GM18909 (cell line): ENCODE data around the gene RAP1GAP.

ENCODE experiments used
- ATAC-seq: cut with Tn5 transposase; IDR thresholded peaks from one replicate; pipeline ENCODE4 v1.9.1; 2021; ENCODE audit warnings: mild to moderate bottlenecking; ENCODE audit not compliant: unreplicated experiment, poor library complexity

RAP1GAP gene

DNA sequence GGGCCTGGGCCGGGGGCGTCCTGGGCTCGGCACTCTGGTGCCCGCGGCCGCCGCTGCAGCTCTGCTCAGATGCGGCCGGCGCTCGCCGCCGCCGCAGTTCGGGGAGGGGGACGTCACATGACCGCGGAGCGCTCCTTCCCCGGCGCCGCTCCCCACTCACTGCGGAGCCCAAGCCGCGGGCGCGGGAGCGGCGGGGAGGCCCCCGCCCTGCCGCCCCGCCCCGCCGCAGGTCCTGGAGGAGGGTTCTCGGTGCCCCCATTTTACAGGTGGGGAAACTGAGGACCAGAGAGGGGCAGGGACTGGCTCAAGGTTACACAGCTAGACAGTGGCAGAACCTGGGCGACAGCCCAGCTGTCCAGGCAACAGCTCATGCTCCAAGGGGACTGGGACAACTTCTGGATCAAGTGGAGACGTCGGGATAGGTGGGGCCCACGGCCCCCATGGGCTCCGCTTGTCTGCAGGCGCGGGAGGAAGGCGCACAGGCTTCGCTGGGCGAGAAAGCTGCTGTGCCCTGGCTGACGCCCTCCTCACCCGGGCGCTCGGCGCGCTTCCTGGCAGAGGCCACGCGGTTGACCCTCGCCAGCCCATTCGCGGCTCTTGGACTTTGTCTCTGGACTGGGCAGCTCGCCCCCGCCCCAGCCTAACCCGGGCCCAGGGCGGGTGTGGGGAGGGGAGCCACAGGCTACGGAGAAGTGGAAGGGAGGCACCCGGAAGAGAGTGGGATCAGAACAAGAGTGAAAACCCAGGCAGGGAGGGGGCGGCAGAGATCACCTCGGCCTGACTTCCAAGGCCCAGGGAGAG is at the start of gene RAP1GAP:
Gene RAP1GAP, minus strand, starts transcription at position 100 of the 801 bp plus-strand sequence. CDS start 49,325 bp downstream, outside the sequence.
- no peak for ATAC-seq

DNA sequence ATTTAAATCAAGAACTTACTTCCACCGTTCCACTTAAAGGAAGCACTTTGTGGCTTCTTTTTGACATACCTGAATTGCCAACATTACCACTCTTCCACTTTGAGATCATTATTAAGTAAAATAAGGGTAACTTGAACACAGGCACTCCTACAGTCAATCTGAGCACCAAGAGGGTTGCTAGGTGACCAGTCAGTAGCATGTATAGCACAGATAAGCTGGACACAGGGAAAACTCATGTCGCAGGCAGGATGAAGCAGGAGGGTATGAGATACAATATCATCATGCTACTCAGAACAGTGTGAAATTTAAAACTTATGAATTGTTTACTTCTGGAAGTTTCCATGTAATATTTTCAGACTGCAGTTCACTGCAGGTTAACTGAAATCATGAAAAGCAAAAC is 47.0 kb upstream of the RAP1GAP start:
- no peak for ATAC-seq

GRCh38 chr1:21707891-21708290 is 38.7 kb upstream of the RAP1GAP start:
- no peak for ATAC-seq

DNA sequence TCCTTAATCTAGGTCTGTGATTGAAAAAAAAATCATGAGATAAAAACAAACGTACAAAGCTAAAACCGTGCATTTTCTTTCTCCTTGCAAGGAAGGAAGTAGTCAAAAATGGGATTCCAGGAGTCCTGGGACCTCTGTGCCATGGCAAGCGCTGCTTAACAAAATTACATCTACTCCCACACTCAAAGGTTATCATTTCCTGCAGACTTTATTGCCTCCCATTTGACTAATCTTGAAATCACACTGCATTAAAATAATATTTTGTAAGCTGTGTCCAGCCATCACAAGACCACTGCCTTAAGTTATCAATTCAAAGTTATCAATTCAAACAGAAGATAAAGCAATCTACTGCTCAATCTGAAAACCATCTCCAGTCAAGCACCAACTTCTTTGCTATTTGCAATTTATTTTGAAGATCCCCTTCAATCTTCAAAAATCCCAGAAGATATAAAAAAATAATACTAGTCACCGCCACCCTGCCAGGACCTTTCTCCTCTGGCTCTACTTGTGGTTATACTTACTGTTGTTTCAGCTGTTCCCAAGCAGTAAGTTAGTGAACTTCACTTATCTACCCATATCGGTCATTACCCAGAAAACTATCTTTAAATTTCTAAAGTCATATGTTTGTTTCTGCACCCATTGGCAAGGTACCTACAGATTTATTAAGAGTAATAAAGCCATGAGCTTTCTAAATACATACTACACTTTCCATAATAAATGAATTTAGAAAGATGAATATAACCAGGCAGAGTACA is 38.1 kb upstream of the RAP1GAP start:
- ATAC-seq, result no peak

- ATAC-seq, result no peak
Measured at GRCh38 chr1:21706151-21706835, 37.1 kb upstream of the RAP1GAP start.

- no peak for ATAC-seq
Measured at GRCh38 chr1:21705303-21705980, 36.3 kb upstream of the RAP1GAP start.

DNA sequence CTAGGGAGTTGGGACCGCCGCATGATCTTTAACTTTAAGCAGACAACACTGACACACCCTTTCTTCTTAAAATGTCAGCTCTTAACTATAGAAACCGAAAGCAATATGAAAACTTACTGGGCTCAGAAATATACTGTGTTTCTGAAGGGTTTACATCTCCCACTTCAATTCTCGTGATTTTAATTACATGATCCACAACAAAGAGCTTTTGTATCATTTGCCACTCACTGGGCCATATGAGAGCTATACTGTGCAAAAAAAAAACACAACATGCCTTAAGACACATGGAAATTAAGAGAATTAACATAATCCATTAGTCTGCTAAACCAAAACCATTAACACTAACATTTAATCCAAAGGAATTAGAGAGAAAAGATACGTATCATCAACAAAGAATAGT is 35.0 kb upstream of the RAP1GAP start:
- no peak for ATAC-seq

GRCh38 chr1:21703318-21703963 is 34.3 kb upstream of the RAP1GAP start:
- ATAC-seq, result no peak

DNA sequence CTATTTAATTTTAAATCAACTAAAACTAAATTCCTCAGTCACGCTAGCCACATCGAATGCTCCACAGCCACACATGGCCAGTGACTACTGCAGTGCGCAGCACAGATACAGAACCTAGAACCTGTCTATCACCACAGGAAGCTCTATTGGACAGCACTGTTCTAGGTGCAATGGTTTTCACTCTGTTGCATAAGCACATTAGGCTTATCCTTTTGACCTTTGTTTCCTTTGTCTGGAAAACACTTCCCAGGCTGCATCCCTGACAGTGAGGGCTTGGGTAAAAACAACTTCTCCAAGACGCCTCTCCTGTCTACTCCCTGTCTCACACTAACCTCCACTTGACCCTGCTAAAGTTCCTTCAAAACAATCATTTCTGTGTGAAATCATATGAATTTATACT is 33.6 kb upstream of the RAP1GAP start:
- ATAC-seq, result no peak

GRCh38 chr1:21701401-21701800 is 32.2 kb upstream of the RAP1GAP start:
- ATAC-seq, result no peak

DNA sequence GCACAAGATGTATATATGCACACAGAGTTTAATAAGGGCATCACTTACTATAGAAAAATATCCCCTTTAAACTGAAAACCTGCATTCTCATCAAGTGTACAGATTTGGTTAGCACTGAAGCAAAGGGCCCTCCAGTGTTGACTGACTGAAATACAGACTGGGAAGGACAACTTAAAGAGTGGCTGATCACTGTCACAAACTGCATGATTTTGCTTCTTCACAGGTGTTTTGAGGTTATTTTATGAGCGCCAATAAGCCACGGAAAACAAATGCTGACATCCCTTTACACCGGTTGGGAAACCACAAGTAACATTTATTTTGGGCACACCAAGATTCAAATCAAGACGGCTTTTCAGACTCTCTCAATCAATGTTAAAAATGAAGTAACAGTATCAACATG is 30.9 kb upstream of the RAP1GAP start:
- ATAC-seq, result no peak

GRCh38 chr1:21696931-21697330 is 27.8 kb upstream of the RAP1GAP start:
- no peak for ATAC-seq

- no peak for ATAC-seq
Measured at GRCh38 chr1:21693732-21694131, 24.6 kb upstream of the RAP1GAP start.

GRCh38 chr1:21691739-21692138 is 22.6 kb upstream of the RAP1GAP start:
- ATAC-seq, result no peak

- ATAC-seq, result no peak
Measured at GRCh38 chr1:21689661-21690372, 20.7 kb upstream of the RAP1GAP start.

GRCh38 chr1:21687081-21687529 is 17.9 kb upstream of the RAP1GAP start:
- no peak for ATAC-seq

GRCh38 chr1:21685946-21686678 is 17.0 kb upstream of the RAP1GAP start:
- no peak for ATAC-seq

DNA sequence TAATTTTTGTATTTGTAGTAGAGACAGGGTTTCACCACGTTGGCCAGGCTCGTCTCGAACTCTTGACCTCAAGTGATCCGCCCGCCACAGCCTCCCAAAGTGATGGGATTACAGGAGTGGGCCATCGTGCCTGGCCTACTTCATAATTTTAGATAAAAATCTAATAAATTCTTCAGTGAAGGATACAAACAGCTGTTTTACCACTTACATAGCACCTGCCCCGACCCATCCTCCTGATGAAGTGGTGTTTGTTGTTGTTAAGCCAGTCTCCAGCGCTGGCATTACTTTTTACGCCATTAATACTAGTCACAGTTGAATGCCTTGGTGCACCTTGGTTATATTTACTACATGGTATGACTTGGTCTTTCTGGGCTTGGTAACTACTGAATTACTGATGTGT is 12.3 kb upstream of the RAP1GAP start:
- no peak for ATAC-seq

- ATAC-seq, result no peak
Measured at GRCh38 chr1:21680918-21681317, 11.8 kb upstream of the RAP1GAP start.
